Trophoblast cell (in vitro differentiated cells and primary cell): Measurements from ENCODE around the gene MTSS2.
A peak's percentile ranks its signal among the peaks of the same experiment; 100 is the strongest.

Experiments
- DNase-seq, 2 donors: peaks; one replicate each; pipeline ENCODE4 v3.0.0-alpha.2; 2016
- H2AFZ ChIP-seq: 2 replicates; pipeline ENCODE4 v1.6.1; 2013; ENCODE audit warnings: low read length, moderate library complexity, mild to moderate bottlenecking; ENCODE audit not compliant: insufficient read depth, poor library complexity
- H2AK5ac ChIP-seq: 2 replicates; pipeline ENCODE4 v1.6.1; 2013; ENCODE audit warnings: mild to moderate bottlenecking, low read length
- H2BK120ac ChIP-seq: 2 replicates; pipeline ENCODE4 v1.6.1; 2013; ENCODE audit warnings: low read length, mild to moderate bottlenecking, moderate library complexity; ENCODE audit not compliant: insufficient read depth, poor library complexity
- H2BK12ac ChIP-seq: 2 replicates; pipeline ENCODE4 v1.6.1; 2013; ENCODE audit warnings: mild to moderate bottlenecking, low read length, moderate library complexity
- H2BK5ac ChIP-seq: 2 replicates; pipeline ENCODE4 v1.6.1; 2013; ENCODE audit warnings: low read length, low read depth, moderate library complexity, mild to moderate bottlenecking; ENCODE audit not compliant: poor library complexity
- H3K14ac ChIP-seq: 2 replicates; pipeline ENCODE4 v1.6.1; 2013; ENCODE audit warnings: mild to moderate bottlenecking, low read length
- H3K18ac ChIP-seq: 2 replicates; pipeline ENCODE4 v1.6.1; 2013; ENCODE audit warnings: mild to moderate bottlenecking, low read length
- H3K23ac ChIP-seq: 2 replicates; pipeline ENCODE4 v1.6.1; 2013; ENCODE audit warnings: low read length
- H3K27ac ChIP-seq: 2 replicates; pipeline ENCODE4 v1.5.1; 2013; ENCODE audit warnings: low read depth, mild to moderate bottlenecking, inconsistent platforms, low read length, moderate library complexity
- H3K27me3 ChIP-seq: 2 replicates; pipeline ENCODE4 v1.6.1; 2013; ENCODE audit warnings: inconsistent platforms, mild to moderate bottlenecking, low read length, moderate library complexity; ENCODE audit not compliant: insufficient read depth
- H3K36me3 ChIP-seq, 2 experiments: 1 replicate in 1 of 2; 2 replicates in 1 of 2; pipeline ENCODE4 v1.6.1; 2013; ENCODE audit warnings: low read length in 2 of 2, mild to moderate bottlenecking in 2 of 2, moderate library complexity in 1 of 2; ENCODE audit not compliant: insufficient read depth in 2 of 2, control insufficient read depth in 1 of 2
- H3K4ac ChIP-seq: 2 replicates; pipeline ENCODE4 v1.6.1; 2013; ENCODE audit warnings: low read depth, mild to moderate bottlenecking, low read length, moderate library complexity
- H3K4me1 ChIP-seq, 2 experiments: 1 replicate in 1 of 2; 2 replicates in 1 of 2; pipeline ENCODE4 v1.6.1; 2013; ENCODE audit warnings: low read length in 2 of 2, mild to moderate bottlenecking in 2 of 2, moderate library complexity in 1 of 2; ENCODE audit not compliant: insufficient read depth in 2 of 2, control insufficient read depth in 1 of 2
- H3K4me2 ChIP-seq: 2 replicates; pipeline ENCODE4 v1.6.1; 2013; ENCODE audit warnings: inconsistent platforms, mild to moderate bottlenecking, low read length, moderate library complexity
- H3K4me3 ChIP-seq: 2 replicates; pipeline ENCODE4 v1.5.1; 2013; ENCODE audit warnings: mild to moderate bottlenecking, low read depth, low read length, inconsistent platforms
- H3K79me1 ChIP-seq: one replicate; pipeline ENCODE4 v1.6.1; 2013; ENCODE audit warnings: low read length
- H3K79me2 ChIP-seq: 2 replicates; pipeline ENCODE4 v1.6.1; 2013; ENCODE audit warnings: low read length, mild to moderate bottlenecking; ENCODE audit not compliant: control insufficient read depth, insufficient read depth, poor library complexity
- H3K9ac ChIP-seq: 2 replicates; pipeline ENCODE4 v1.6.1; 2013; ENCODE audit warnings: mild to moderate bottlenecking, low read length
- H3K9me3 ChIP-seq: 2 replicates; pipeline ENCODE4 v1.6.1; 2013; ENCODE audit warnings: low read depth, mild to moderate bottlenecking, control low read depth, inconsistent platforms, low read length; ENCODE audit not compliant: insufficient read depth
- H4K12ac ChIP-seq: 2 replicates; pipeline ENCODE4 v1.6.1; 2013; ENCODE audit warnings: low read depth, mild to moderate bottlenecking, low read length, moderate library complexity
- H4K8ac ChIP-seq: 2 replicates; pipeline ENCODE4 v1.6.1; 2013; ENCODE audit warnings: low read depth, mild to moderate bottlenecking, low read length, moderate library complexity
- H4K91ac ChIP-seq: one replicate; pipeline ENCODE4 v1.6.1; 2013; ENCODE audit warnings: low read depth, mild to moderate bottlenecking, low read length, moderate library complexity
- WGBS: extraction: QIAGEN DNeasy Blood & Tissue Kit; methylation state at CpG from one replicate; pipeline ENCODE4 v1.1.7; 2013; ENCODE audit warnings: missing lambda C conversion rate; ENCODE audit not compliant: insufficient read length, insufficient coverage; ENCODE audit errors: extremely low coverage; 5-methylcytosine and 5-hydroxymethylcytosine counted together

MTSS2 gene

DNA sequence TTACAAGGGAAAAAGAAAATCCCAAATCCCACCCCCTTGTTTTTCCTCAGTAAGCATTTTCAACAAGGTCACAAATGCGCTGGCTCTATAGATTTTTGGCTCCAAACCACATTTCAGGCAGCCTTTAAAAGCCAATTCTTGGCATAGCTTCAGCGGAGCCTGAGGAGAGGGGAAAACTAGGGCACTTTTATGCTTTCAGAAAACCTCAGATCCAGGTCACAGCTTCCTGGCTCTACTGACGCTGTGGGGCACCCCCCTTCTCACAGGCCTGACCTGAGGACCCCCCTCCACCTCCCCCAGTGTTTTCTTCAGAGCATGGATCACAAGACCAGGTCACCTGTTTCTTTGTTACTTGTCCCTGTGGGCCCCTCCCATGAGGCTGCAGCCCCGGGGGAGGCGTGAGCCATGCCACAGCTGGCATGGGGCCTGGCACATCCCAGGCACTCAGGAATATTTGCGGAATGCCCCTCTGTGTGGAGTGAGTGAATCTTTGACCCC is 30.1 kb upstream of the MTSS2 start:
- Histone ChIP-seq H3K4ac (peak overlapping the region; percentile 6), H4K8ac (no peak overlapping the region), H2BK120ac (no peak overlapping the region), H3K14ac (peak overlapping the region; percentile 50), H3K4me2 (no peak overlapping the region), H4K91ac (peak overlapping the region; percentile 36), H3K23ac (no peak overlapping the region), H3K4me1 (peaks cover 52 to 54% of the 10 kb centered on the region in 2 experiments), H3K79me2 (peaks cover 4% of the 10 kb centered on the region), H3K36me3 (no peaks in the 10 kb centered on the region), H3K9ac (no peak overlapping the region), H3K9me3 (no peaks in the 10 kb centered on the region), H3K4me3 (no peak overlapping the region), H2AFZ (no peak overlapping the region), H3K79me1 (peaks cover 35% of the 10 kb centered on the region), H2AK5ac (peak overlapping the region; percentile 69), H3K18ac (peak overlapping the region; percentile 39), H3K27me3 (no peaks in the 10 kb centered on the region), H2BK5ac (peak overlapping the region; percentile 2), H2BK12ac (peak overlapping the region; percentile 21), H3K27ac (no peak overlapping the region), H4K12ac (no peak overlapping the region)
- WGBS: no CpG with 5 or more reads among the region's 6 CpGs
- peak in 1 of 2 donors; percentile 17 for DNase-seq

DNA sequence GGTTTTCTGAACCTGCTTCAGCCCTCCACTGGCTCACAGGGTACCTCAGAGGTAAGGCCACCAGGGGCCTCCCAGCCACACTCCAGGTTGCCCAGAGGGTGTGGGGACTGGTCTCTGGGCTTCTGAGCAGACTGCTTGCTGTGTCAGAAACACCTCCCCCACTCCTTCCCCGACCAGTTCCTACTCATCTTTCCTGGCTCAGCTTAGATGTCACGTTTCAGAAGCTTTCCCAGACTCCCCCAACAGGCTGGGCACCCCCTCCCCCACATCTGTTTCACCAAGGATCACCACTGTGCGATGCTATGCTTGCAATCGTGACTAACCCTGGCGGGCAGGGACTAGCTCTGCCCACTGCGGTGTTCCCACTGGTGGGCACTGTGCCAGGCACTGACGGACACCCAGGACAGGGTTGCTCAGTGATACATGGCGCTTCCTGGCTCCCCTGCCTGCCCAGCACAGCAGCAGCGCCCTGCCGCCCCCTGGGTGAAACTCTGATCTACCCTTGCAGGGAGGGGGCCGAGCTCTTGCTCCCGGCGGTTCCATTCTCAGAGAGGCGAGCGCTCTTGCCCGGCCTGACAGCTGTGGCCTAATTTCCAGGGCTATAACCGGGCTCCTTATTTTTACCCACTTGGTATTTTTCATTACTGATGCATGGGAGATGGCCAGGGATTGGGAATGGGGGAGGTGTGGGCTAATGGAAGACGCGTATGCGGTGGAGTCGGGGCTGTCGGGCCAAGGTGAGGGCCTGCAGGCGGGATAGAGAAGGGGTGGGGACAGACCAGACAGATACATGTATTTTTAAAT is 29.4 kb upstream of the MTSS2 start:
- H3K14ac ChIP-seq: peak overlapping the region; percentile 65
- no peaks in the 10 kb centered on the region for H3K36me3 ChIP-seq
- peak; percentile 30 to 39 for DNase-seq
- peak overlapping the region; percentile 95 for H2BK12ac ChIP-seq
- peak overlapping the region; percentile 40 for H3K4me2 ChIP-seq
- no CpG with 5 or more reads among the region's 23 CpGs for WGBS
- H3K27me3 ChIP-seq: no peaks in the 10 kb centered on the region
- H2BK5ac ChIP-seq: peak overlapping the region; percentile 83
- H3K27ac ChIP-seq: peak overlapping the region; percentile 85
- H2BK120ac ChIP-seq: peak overlapping the region; percentile 91
- peak overlapping the region; percentile 65 for H3K4ac ChIP-seq
- peaks cover 4% of the 10 kb centered on the region for H3K79me2 ChIP-seq
- H4K91ac ChIP-seq: peak overlapping the region; percentile 91
- H3K4me3 ChIP-seq: no peak overlapping the region
- H4K8ac ChIP-seq: peak overlapping the region; percentile 83
- H3K9me3 ChIP-seq: no peaks in the 10 kb centered on the region
- peaks cover 48 to 51% of the 10 kb centered on the region in 2 experiments for H3K4me1 ChIP-seq
- peaks cover 35% of the 10 kb centered on the region for H3K79me1 ChIP-seq
- peak overlapping the region; percentile 74 for H2AFZ ChIP-seq
- peak overlapping the region; percentile 12 for H3K9ac ChIP-seq
- peak overlapping the region; percentile 97 for H2AK5ac ChIP-seq
- no peak overlapping the region for H3K23ac ChIP-seq
- no peak overlapping the region for H4K12ac ChIP-seq
- H3K18ac ChIP-seq: peak overlapping the region; percentile 76

DNA sequence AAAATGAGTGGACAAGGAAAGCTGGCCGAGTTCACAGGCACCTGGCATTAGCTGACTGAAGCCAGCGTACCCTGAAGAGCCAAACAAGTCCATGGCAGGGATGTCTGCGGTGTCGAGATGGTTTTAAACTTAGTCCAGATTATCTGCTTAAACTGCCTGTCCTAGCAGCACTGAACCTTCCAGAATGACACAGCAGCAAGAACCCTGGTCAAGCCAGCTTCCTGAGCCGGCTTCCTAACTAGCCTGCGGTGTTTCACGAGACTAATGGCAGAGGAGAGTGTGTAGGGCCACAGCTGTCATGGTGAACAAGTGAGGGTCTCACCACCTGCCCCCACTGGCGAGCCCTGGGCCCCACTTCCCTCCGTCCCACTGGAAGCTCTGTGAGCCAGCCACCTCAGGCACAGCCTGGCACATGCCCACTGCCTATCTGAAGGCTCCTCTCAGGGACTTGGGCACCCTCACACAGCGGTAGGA is 28.8 kb upstream of the MTSS2 start:
- Histone ChIP-seq H3K4me2 (peak overlapping the region; percentile 40), H4K91ac (peak overlapping the region; percentile 91), H3K9me3 (no peaks in the 10 kb centered on the region), H3K4ac (peak overlapping the region; percentile 65), H4K8ac (peak overlapping the region; percentile 83), H3K27ac (peak overlapping the region; percentile 85), H3K14ac (peak overlapping the region; percentile 65), H4K12ac (no peak overlapping the region), H2BK120ac (peak overlapping the region; percentile 91), H2BK5ac (peak overlapping the region; percentile 83), H3K4me3 (no peak overlapping the region), H3K79me2 (peaks cover 4% of the 10 kb centered on the region), H3K23ac (no peak overlapping the region), H2AK5ac (peak overlapping the region; percentile 97), H2AFZ (peak overlapping the region; percentile 74), H3K9ac (no peak overlapping the region), H3K27me3 (no peaks in the 10 kb centered on the region), H3K79me1 (peaks cover 35% of the 10 kb centered on the region), H2BK12ac (peak overlapping the region; percentile 95), H3K4me1 (peaks cover 48% of the 10 kb centered on the region in 2 experiments), H3K18ac (peak overlapping the region; percentile 76), H3K36me3 (no peaks in the 10 kb centered on the region)
- DNase-seq: peak; percentile 48 to 50
- WGBS: no CpG with 5 or more reads among the region's 10 CpGs

DNA sequence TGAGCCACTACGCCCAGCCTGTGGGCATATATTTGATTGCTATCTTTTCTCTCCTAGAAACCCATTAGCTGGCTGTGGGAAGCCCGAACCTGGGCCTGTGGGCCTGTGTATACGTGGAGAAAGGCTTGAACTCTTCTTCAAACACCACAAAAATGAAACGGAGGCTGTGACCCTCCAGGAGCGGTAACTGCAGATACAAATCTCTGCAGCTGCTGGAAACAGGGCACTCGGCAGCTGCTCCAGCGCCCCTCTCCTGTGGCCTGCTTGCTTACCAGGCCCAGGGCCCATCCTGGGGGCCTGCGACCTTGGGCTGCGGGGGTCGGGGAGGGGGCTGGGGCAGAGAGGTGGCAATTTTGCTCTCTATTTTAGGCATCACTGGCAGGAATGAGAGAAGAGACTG is 28.0 kb upstream of the MTSS2 start:
- H3K4me3 ChIP-seq: no peak overlapping the region
- no peak overlapping the region for H2AFZ ChIP-seq
- H4K91ac ChIP-seq: peak overlapping the region; percentile 91
- peak overlapping the region; percentile 83 for H2BK5ac ChIP-seq
- peak; percentile 91 to 93 for DNase-seq
- H3K18ac ChIP-seq: no peak overlapping the region
- peak overlapping the region; percentile 91 for H2BK120ac ChIP-seq
- peak overlapping the region; percentile 65 for H3K14ac ChIP-seq
- peaks cover 35% of the 10 kb centered on the region for H3K79me1 ChIP-seq
- peak overlapping the region; percentile 20 for H2BK12ac ChIP-seq
- no CpG with 5 or more reads among the region's 10 CpGs for WGBS
- no peaks in the 10 kb centered on the region for H3K9me3 ChIP-seq
- no peak overlapping the region for H2AK5ac ChIP-seq
- H3K4me2 ChIP-seq: no peak overlapping the region
- H3K79me2 ChIP-seq: peaks cover 4% of the 10 kb centered on the region
- no peaks in the 10 kb centered on the region for H3K36me3 ChIP-seq
- H3K9ac ChIP-seq: no peak overlapping the region
- H3K23ac ChIP-seq: no peak overlapping the region
- H3K4ac ChIP-seq: no peak overlapping the region
- H3K27ac ChIP-seq: peak overlapping the region; percentile 85
- no peaks in the 10 kb centered on the region for H3K27me3 ChIP-seq
- H4K12ac ChIP-seq: no peak overlapping the region
- peak overlapping the region; percentile 83 for H4K8ac ChIP-seq
- H3K4me1 ChIP-seq: peaks cover 48% of the 10 kb centered on the region in 2 experiments
